Middle frontal gyrus (tissue), 1 donor: ENCODE data around the gene ZBED1.
"Not testable (repeated sequence)": the region's sequence is repeated elsewhere in the genome, so short reads cannot be mapped to it uniquely, and the experiment has no call there.

Experiments
- DNase-seq: peaks from one replicate; pipeline ENCODE4 v3.0.0-alpha.2; 2015; ENCODE audit warnings: low spot score; ENCODE audit errors: extremely low spot score

ZBED1 gene

DNA sequence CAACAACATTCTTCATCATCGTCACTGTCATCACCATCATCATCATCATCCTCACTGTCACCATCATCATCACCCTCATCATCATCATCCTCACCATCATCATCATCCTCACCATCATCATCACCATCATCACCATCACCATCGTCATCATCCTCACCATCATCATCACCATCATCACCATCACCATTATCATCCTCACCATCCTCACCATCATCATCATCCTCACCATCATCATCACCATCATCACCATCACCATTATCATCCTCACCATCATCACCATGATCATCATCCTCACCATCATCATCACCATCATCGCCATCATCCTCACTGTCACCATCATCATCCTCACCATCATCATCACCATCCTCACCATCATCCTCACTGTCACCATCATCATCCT is 18.9 kb upstream of the ZBED1 start:
- not testable (repeated sequence) for DNase-seq

DNA sequence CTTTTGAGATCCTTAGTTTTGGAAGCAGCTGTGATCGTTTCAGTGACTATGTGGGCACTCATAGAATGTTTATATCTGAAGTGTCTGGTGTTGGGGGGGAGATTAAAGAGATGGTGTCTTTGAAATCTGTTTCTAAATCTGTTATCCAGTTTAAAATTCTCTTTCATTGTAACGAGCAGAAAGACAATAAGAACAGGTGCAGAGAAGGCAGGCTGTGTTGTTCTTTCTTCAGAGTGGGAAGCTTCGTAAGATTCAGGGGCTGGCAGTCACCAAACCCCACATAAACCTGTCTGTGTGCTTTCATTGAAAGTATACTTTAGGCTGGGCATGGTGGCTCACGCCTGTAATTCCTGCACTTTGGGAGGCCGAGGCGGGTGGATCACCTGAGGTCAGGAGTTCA is 16.3 kb upstream of the ZBED1 start:
- no peak for DNase-seq

DNA sequence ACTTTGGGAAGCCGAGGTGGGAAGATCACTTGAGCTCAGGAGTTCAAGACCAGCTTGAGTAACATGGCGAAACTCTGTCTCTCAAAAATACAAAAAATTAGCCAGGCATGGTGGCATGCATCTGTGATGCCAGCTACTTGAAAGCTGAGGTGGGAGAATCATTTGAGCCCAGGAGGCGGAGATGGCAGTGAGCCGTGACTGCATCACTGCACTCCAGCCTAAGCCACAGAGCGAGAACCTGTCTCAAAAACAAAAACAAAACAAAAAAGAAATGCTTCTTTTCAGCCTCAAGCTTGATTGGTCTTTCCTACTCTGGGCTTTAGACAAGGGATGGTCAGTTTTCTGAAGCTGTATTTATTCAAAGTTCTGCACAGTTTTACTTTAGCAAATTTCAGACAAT is 15.8 kb upstream of the ZBED1 start:
- no peak for DNase-seq

DNA sequence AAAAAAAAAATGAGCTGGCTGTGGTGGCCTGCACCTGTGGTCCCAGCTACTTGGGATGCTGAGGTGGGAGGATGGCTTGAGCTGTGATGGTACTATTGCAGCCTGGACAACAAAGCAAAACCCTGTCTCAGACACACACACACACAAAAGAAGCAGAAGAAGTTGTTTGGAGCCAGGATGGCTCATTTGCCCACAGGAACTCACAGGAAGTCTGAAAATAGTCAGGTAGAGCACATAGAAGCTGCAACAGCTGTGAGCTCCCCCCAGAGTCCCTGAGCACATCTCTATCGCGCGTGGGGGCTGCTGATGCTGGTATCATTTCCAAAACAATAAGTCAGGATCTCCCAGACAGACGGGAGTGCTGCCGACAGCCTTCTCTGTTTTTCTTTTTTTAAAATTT is 13.4 kb upstream of the ZBED1 start:
- no peak for DNase-seq

- DNase-seq, result no peak
These were observed 12.4 kb upstream of the ZBED1 start for GRCh38 chrX:2513121-2513664.

DNA sequence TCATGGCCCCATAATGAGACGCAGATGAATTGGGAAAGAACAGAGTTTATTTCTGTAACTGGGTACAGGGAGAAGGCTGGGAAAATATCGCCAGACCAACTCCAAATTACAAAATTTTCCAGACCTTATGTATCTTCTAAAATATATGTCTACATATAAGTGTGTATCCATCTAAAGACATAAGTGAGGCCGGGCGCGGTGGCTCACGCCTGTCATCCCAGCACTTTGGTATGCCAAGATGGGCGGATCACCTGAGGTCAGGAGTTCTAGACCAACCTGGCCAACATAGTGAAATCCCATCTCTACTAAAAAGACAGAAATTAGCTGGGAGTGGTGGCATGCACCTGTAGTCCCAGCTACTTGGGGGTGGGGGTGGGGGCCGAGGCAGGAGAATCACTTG is 11.7 kb upstream of the ZBED1 start:
- no peak for DNase-seq

GRCh38 chrX:2511326-2511725 is 10.6 kb upstream of the ZBED1 start:
- no peak for DNase-seq

- DNase-seq, result no peak
These were observed 8.0 kb upstream of the ZBED1 start for GRCh38 chrX:2508648-2509335.

DNA sequence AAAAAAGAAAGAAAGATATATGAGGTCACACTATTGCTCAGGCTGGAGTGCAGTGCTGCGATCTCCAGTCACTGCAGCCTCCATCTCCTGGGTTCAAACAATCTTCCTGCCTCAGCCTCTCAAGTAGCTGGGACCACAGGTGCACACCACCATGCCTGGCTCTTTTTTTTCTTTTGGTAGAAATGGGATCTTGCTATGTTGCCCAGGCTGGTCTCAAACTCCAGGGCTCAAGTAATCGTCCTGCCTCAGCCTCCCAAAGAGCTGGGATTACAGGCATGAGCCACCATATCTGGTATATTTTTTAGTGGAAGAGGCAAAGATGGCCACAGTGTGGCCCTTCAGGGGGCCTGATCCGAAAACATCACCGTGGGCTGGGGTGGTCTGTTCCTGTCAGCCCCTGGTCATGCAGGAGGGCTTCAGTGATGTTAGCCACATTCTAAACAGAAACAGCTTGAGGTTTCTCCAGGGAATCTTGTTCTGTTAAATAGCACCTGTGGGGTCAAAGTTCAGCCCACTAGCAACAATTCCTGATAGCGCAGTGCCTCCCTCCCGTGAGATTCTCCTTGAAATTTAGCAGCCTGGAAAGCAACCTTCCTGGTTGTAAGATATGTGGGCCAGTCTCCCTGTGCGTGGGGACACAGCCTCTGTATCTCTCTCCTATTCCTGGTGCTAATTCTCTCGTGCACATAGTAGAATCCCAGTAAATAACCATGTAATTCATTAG is 7.3 kb upstream of the ZBED1 start:
- no peak for DNase-seq

GRCh38 chrX:2507196-2507595 is 6.4 kb upstream of the ZBED1 start:
- no peak for DNase-seq

DNA sequence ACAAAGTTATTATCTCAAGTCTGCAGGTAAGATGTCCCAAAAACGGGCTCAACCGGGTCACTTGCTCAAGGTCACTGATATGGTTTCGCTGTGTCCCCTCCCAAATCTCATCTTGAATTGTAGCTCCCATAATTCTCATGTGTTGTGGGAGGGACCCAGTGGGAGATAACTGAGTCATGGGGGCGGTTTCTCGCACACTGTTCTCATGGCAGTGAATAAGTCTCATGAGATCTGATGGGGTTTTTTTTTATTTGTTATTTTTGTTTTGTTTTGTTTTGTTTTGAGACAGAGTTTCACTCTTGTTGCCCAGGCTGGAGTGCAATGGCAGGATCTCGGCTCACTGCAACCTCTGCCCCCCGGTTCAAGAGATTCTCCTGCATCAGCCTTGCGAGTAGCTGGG is 4.6 kb upstream of the ZBED1 start:
- DNase-seq, result not testable (repeated sequence)

DNA sequence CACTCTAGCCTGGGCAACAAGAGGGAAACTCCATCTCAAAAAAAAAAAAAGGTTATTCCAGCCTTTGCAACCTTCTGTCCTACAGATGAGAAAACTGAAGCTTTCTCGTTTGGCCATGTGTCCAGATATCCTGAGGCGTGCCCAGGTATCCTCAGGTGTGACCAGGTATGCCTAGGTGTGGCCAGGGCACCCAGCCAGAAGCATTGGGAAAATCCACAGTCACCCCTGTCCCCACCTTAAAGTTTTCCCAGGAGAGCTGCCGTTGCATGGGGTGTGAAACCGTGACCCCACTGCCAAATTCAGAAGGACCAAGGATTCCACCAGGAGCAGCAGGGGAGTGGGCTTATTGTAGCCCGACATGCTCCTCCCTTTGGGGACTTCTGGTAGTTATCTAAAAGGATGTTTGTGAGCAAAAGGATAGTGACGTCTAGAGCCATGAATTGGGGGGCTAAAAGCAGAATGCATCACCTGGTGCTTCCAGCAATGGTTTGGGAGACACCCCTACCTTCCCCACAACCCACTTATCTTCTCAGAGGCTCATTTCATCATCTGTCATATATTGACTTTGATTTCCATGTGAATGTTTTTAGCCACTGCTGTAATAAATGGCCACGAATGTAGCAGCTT is 4.0 kb upstream of the ZBED1 start:
- DNase-seq, result no peak

GRCh38 chrX:2503591-2504500 is 3.1 kb upstream of the ZBED1 start:
- no peak for DNase-seq

GRCh38 chrX:2502668-2503519 is 2.1 kb upstream of the ZBED1 start:
- no peak for DNase-seq

DNA sequence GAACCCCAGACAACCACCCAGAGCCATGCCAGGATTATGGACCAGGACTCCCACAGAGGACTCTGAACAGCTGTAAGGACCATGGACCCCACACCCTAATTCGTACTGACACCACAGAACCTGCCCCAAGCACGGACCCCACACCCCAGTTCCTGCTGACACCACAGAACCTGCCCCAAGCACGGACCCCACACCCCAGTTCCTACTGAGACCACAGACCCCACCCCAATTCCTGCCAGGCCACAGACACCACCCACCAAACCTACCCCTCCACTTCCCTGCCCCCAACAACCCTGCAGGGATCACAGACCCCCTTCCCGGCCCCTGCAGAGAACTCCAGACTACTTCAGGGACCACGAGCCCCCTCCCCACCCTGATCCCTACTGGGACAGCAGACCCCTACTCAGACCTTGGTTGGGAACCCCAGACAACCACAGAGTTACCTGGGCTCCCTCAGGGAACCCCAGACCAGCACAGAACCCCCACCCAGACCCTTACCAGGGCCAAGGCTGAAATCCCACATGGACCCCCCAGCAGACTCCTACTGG is 1.4 kb upstream of the ZBED1 start:
- DNase-seq, result no peak

GRCh38 chrX:2501559-2502102 is 855 bp upstream of the ZBED1 start:
- no peak for DNase-seq

DNA sequence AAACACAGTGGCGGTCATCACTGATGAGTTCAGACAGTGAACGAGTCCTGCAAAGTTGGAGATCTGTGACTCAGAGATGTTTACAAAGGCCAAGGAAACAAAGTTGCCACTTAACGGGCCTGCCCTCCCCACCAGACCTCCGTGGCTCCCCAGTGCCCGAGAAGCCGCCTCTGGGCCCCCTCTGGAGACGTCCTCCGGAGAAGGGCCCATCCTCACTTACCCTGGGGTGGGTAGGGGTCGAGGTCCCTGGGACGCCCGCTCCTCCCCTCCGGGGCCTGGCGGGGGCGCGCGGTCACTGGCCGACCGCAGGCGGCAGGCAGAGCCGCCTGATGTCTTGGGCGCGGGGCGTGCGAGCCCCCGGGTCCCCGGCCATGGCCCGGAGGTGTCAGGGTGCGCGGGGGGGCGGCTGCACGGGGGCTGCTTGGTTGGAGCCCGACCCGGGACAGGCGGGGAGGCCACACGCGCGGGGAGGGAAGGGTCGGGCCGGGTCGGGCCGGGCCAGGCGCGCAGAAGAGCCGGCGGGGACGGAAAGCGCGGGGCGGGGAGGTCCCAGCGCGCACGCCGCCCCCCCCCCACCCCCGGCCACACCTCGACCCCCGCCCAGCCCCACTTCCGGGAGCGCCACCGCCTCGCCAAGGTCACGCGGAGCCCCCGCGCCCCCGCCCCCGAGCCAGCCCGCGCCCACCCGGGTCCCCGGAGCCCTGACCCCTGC is 529 bp downstream of the ZBED1 start:
- no peak for DNase-seq

- no peak for DNase-seq
These were observed 1.3 kb downstream of the ZBED1 start for GRCh38 chrX:2499507-2499906.

- peak; percentile 22 for DNase-seq
These were observed 1.9 kb downstream of the ZBED1 start for GRCh38 chrX:2498781-2499302.
